H1 (cell line): ENCODE results near the gene SMG7. TPM values are rescaled to one million over a fixed set of nuclear protein-coding genes. Genes with fewer than 3 reads are reported as not detected.

Experiments used
- BCL11A ChIP-seq, 2 experiments: IDR thresholded peaks; one replicate each; pipeline ENCODE4 v1.6.1; 2011; ENCODE audit warnings: low read depth in 2 of 2, low read length in 2 of 2, mild to moderate bottlenecking in 2 of 2
- BRCA1 ChIP-seq: IDR thresholded peaks from 2 replicates; pipeline ENCODE4 v1.6.1; 2012; ENCODE audit warnings: low read depth, low read length, improper control_type of control experiment
- CTCF ChIP-seq, 3 experiments: IDR thresholded peaks; 1 replicate in 2 of 3; 2 replicates in 1 of 3; pipeline versions ENCODE4 v1.5.1 to v1.6.1; 2011; ENCODE audit warnings: low read length in 3 of 3, mild to moderate bottlenecking in 3 of 3, inconsistent platforms in 2 of 3, low read depth in 1 of 3, moderate library complexity in 1 of 3; ENCODE audit not compliant: insufficient read depth in 1 of 3; ENCODE audit errors: control extremely low read depth in 1 of 3
- GABPA ChIP-seq: IDR thresholded peaks from 2 replicates; pipeline ENCODE4 v1.6.1; 2011; ENCODE audit warnings: mild to moderate bottlenecking, low read length, moderate library complexity, borderline replicate concordance; ENCODE audit not compliant: insufficient read depth
- POLR2A ChIP-seq, 2 experiments: IDR thresholded peaks; 1 replicate in 1 of 2; 2 replicates in 1 of 2; pipeline ENCODE4 v1.6.1; 2011; ENCODE audit warnings: low read depth in 2 of 2, low read length in 2 of 2, mild to moderate bottlenecking in 2 of 2; ENCODE audit errors: control extremely low read depth in 1 of 2
- SAP30 ChIP-seq: fragments of 300-600 bp; sonication (generic); IDR thresholded peaks from 2 replicates; pipeline ENCODE4 v1.7.1; 2012; ENCODE audit warnings: low read length, moderate library complexity, mild to moderate bottlenecking, inconsistent platforms; ENCODE audit not compliant: insufficient read depth, insufficient replicate concordance
- SP1 ChIP-seq: IDR thresholded peaks from 2 replicates; pipeline ENCODE4 v1.6.1; 2011; ENCODE audit warnings: low read depth, low read length
- SP4 ChIP-seq: IDR thresholded peaks from 2 replicates; pipeline ENCODE4 v1.6.1; 2012; ENCODE audit warnings: low read length, inconsistent platforms
- SUZ12 ChIP-seq: fragments of 200-600 bp; sonication (generic); IDR thresholded peaks from 2 replicates; pipeline ENCODE4 v1.6.1; 2012; ENCODE audit warnings: mild to moderate bottlenecking, inconsistent platforms, low read length, moderate library complexity, mixed read lengths
- polyA plus RNA-seq, 7 experiments: library from polyadenylated mRNA; depleted of rRNA in 3 of 7; stranded (reverse) in 5 of 7; unstranded in 2 of 7; fragments of >200 nt in 5 of 7; fragments of 200-250 nt in 2 of 7; gene quantifications; 1 replicate in 5 of 7; 2 replicates in 1 of 7; 4 replicates in 1 of 7; pipeline versions ENCODE4 v1.2.1 to v1.2.3, GENCODE V29; 2011 to 2013; ENCODE audit warnings: missing spikeins in 2 of 7, mixed read lengths in 2 of 7
- total RNA-seq: library from RNA; stranded (reverse); fragmentation: NEBNext Ultra II Directional; extraction: Animal tissue kit (Norgen Biotek cat#: 25700); gene quantifications from 2 replicates; pipeline ENCODE4 v1.2.1, GENCODE V29; 2021
- TF ChIP-seq, protein P1 (sequence below): fragments of 300-600 bp; sonication (generic); IDR thresholded peaks from 2 replicates; pipeline ENCODE4 v1.7.1; 2012; ENCODE audit warnings: low read length, moderate library complexity, mild to moderate bottlenecking, inconsistent platforms; ENCODE audit not compliant: insufficient replicate concordance

Gene SMG7
- total and polyA plus RNA-seq, 2 of the 8 experiments (the other 6 are each of a cell fraction or from before 2014, with no cell fraction given): 39.3 to 65.6 TPM

GRCh38 chr1:183463566-183463965 lies 8.7 kb upstream of the SMG7 start (continued):
- TF ChIP-seq, protein P1, sequence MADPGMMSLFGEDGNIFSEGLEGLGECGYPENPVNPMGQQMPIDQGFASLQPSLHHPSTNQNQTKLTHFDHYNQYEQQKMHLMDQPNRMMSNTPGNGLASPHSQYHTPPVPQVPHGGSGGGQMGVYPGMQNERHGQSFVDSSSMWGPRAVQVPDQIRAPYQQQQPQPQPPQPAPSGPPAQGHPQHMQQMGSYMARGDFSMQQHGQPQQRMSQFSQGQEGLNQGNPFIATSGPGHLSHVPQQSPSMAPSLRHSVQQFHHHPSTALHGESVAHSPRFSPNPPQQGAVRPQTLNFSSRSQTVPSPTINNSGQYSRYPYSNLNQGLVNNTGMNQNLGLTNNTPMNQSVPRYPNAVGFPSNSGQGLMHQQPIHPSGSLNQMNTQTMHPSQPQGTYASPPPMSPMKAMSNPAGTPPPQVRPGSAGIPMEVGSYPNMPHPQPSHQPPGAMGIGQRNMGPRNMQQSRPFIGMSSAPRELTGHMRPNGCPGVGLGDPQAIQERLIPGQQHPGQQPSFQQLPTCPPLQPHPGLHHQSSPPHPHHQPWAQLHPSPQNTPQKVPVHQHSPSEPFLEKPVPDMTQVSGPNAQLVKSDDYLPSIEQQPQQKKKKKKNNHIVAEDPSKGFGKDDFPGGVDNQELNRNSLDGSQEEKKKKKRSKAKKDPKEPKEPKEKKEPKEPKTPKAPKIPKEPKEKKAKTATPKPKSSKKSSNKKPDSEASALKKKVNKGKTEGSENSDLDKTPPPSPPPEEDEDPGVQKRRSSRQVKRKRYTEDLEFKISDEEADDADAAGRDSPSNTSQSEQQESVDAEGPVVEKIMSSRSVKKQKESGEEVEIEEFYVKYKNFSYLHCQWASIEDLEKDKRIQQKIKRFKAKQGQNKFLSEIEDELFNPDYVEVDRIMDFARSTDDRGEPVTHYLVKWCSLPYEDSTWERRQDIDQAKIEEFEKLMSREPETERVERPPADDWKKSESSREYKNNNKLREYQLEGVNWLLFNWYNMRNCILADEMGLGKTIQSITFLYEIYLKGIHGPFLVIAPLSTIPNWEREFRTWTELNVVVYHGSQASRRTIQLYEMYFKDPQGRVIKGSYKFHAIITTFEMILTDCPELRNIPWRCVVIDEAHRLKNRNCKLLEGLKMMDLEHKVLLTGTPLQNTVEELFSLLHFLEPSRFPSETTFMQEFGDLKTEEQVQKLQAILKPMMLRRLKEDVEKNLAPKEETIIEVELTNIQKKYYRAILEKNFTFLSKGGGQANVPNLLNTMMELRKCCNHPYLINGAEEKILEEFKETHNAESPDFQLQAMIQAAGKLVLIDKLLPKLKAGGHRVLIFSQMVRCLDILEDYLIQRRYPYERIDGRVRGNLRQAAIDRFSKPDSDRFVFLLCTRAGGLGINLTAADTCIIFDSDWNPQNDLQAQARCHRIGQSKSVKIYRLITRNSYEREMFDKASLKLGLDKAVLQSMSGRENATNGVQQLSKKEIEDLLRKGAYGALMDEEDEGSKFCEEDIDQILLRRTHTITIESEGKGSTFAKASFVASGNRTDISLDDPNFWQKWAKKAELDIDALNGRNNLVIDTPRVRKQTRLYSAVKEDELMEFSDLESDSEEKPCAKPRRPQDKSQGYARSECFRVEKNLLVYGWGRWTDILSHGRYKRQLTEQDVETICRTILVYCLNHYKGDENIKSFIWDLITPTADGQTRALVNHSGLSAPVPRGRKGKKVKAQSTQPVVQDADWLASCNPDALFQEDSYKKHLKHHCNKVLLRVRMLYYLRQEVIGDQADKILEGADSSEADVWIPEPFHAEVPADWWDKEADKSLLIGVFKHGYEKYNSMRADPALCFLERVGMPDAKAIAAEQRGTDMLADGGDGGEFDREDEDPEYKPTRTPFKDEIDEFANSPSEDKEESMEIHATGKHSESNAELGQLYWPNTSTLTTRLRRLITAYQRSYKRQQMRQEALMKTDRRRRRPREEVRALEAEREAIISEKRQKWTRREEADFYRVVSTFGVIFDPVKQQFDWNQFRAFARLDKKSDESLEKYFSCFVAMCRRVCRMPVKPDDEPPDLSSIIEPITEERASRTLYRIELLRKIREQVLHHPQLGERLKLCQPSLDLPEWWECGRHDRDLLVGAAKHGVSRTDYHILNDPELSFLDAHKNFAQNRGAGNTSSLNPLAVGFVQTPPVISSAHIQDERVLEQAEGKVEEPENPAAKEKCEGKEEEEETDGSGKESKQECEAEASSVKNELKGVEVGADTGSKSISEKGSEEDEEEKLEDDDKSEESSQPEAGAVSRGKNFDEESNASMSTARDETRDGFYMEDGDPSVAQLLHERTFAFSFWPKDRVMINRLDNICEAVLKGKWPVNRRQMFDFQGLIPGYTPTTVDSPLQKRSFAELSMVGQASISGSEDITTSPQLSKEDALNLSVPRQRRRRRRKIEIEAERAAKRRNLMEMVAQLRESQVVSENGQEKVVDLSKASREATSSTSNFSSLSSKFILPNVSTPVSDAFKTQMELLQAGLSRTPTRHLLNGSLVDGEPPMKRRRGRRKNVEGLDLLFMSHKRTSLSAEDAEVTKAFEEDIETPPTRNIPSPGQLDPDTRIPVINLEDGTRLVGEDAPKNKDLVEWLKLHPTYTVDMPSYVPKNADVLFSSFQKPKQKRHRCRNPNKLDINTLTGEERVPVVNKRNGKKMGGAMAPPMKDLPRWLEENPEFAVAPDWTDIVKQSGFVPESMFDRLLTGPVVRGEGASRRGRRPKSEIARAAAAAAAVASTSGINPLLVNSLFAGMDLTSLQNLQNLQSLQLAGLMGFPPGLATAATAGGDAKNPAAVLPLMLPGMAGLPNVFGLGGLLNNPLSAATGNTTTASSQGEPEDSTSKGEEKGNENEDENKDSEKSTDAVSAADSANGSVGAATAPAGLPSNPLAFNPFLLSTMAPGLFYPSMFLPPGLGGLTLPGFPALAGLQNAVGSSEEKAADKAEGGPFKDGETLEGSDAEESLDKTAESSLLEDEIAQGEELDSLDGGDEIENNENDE: no peak
- TF ChIP-seq POLR2A (IDR thresholded peaks at IDR 0.05; ENCODE audit: control extremely low read depth in 1 of 2, low read depth in 2 of 2, low read length in 2 of 2) (no peak), GABPA (no peak), SP4 (no peak), BCL11A (IDR thresholded peaks at IDR 0.05; ENCODE audit: low read depth in 2 of 2, low read length in 2 of 2) (no peak), SAP30 (no peak), SP1 (no peak), CTCF (IDR thresholded peaks at IDR 0.05; ENCODE audit: control extremely low read depth in 1 of 3, insufficient read depth in 1 of 3, low read depth in 1 of 3, low read length in 3 of 3) (no peak), SUZ12 (no peak), BRCA1 (no peak)
